SK-N-SH treated with all-trans-retinoic acid at 6 μM for 48 hours (cell line): ENCODE results near the gene RGPD8.

ENCODE experiments used
- ARNTL ChIP-seq: fragments of 450-650 bp; formaldehyde crosslinking; IDR thresholded peaks from 2 replicates; pipeline ENCODE4 v1.5.0; 2020; ENCODE audit warnings: low read depth, mild to moderate bottlenecking, moderate library complexity, borderline replicate concordance
- ESRRG ChIP-seq: fragments of 250-450 bp; sonication (Bioruptor Pico); IDR thresholded peaks from 2 replicates; pipeline ENCODE4 v1.6.1; 2021; ENCODE audit warnings: mild to moderate bottlenecking
- GLIS3 ChIP-seq: fragments of 250-450 bp; sonication (Bioruptor Pico); IDR thresholded peaks from 2 replicates; pipeline ENCODE4 v1.5.0; 2020; ENCODE audit warnings: mild to moderate bottlenecking, moderate library complexity
- ISL1 ChIP-seq: fragments of 250-450 bp; sonication (Bioruptor Pico); IDR thresholded peaks from 2 replicates; pipeline ENCODE4 v2.1.2; 2022; ENCODE audit warnings: mild to moderate bottlenecking, moderate library complexity
- PATZ1 ChIP-seq: fragments of 250-450 bp; sonication (Bioruptor Pico); IDR thresholded peaks from 2 replicates; pipeline ENCODE4 v1.8.0; 2020; ENCODE audit warnings: mild to moderate bottlenecking, moderate library complexity, borderline replicate concordance
- PPARA ChIP-seq: fragments of 250-450 bp; sonication (Bioruptor Pico); IDR thresholded peaks from 2 replicates; pipeline ENCODE4 v1.5.0; 2020; ENCODE audit warnings: mild to moderate bottlenecking, borderline replicate concordance
- TSHZ2 ChIP-seq: fragments of 250-450 bp; sonication (Bioruptor Pico); IDR thresholded peaks from 2 replicates; pipeline ENCODE4 v1.5.0; 2020; ENCODE audit warnings: mild to moderate bottlenecking, moderate library complexity
- ZFP3 ChIP-seq: fragments of 250-450 bp; sonication (Bioruptor Pico); IDR thresholded peaks from 2 replicates; pipeline ENCODE4 v1.5.0; 2020; ENCODE audit warnings: mild to moderate bottlenecking, moderate library complexity
- ZFP30 ChIP-seq: fragments of 450-650 bp; formaldehyde crosslinking; IDR thresholded peaks from 2 replicates; pipeline ENCODE4 v1.5.0; 2022; ENCODE audit warnings: mild to moderate bottlenecking, moderate library complexity

GRCh38 chr2:112476434-112476833, 43.0 kb upstream of the RGPD8 start:
- TF ChIP-seq PATZ1 (no peak), ISL1 (no peak), TSHZ2 (CRISPR knock-in tag) (no peak), GLIS3 (CRISPR knock-in tag) (no peak), ZFP30 (CRISPR knock-in tag) (no peak), PPARA (CRISPR knock-in tag) (no peak), ZFP3 (no peak), ARNTL (no peak), ESRRG (CRISPR knock-in tag) (no peak)
